Kidney (tissue), 14 donors: ENCODE results near the gene SNAP23. TPM values are rescaled to one million over a fixed set of nuclear protein-coding genes. Genes with fewer than 3 reads are reported as not detected.

ENCODE experiments used
- DNase-seq, 5 donors: peaks; one replicate each; pipeline ENCODE4 v3.0.0-alpha.2; 2013 to 2020
- FAIRE-seq: peaks from 2 replicates; lab custom pipeline; 2012; peaks lifted over from hg19 to GRCh38; lab: Jason Lieb, UNC
- H3K27ac ChIP-seq, 2 donors: one replicate each; pipeline ENCODE4 v1.7.0; 2013; ENCODE audit warnings: low read depth in 2 of 2, low read length in 2 of 2, inconsistent platforms in 1 of 2
- H3K27me3 ChIP-seq: one replicate; pipeline ENCODE4 v1.7.1; 2013; ENCODE audit warnings: low read length, inconsistent platforms; ENCODE audit not compliant: control insufficient read depth, insufficient read depth
- H3K36me3 ChIP-seq, 3 donors: one replicate each; pipeline versions ENCODE4 v1.7.0 to v1.7.1; 2013; ENCODE audit warnings: low read length in 3 of 3, control low read depth in 1 of 3, inconsistent platforms in 1 of 3; ENCODE audit not compliant: insufficient read depth in 3 of 3, control insufficient read depth in 2 of 3
- H3K4me1 ChIP-seq, 3 donors: one replicate each; pipeline versions ENCODE4 v1.7.0 to v1.7.1; 2013; ENCODE audit warnings: low read length in 3 of 3, inconsistent platforms in 1 of 3, low read depth in 1 of 3; ENCODE audit not compliant: control insufficient read depth in 2 of 3, insufficient read depth in 2 of 3
- H3K4me3 ChIP-seq, 3 donors: one replicate each; pipeline versions ENCODE4 v1.7.0 to v1.8.1; 2013; ENCODE audit warnings: low read length in 3 of 3, control low read depth in 1 of 3, inconsistent platforms in 1 of 3
- H3K9ac ChIP-seq, 3 donors: one replicate each; pipeline versions ENCODE4 v1.7.0 to v1.7.1; 2013; ENCODE audit warnings: low read length in 3 of 3, control low read depth in 1 of 3, inconsistent platforms in 1 of 3
- H3K9me3 ChIP-seq, 3 donors: one replicate each; pipeline versions ENCODE4 v1.7.0 to v1.7.1; 2013; ENCODE audit warnings: low read length in 3 of 3, control low read depth in 1 of 3, inconsistent platforms in 1 of 3; ENCODE audit not compliant: control insufficient read depth in 2 of 3, insufficient read depth in 1 of 3
- CTCF ChIP-seq: IDR thresholded peaks from 3 replicates; pipeline ENCODE4 v1.5.1; 2012; ENCODE audit warnings: mild to moderate bottlenecking, moderate library complexity, borderline replicate concordance; ENCODE audit not compliant: insufficient read depth; ENCODE audit errors: extremely low read depth
- intact Hi-C: fragments of 100-400 bp; cut with DNase I; formaldehyde crosslinking; loops from one replicate; pipeline ENCODE4 v1.11.1; 2022
- polyA plus RNA-seq: library from polyadenylated mRNA; stranded (reverse); fragments of 350-450 nt; fragmentation: Illumina TruSeq; extraction: RNeasy Lipid Tissue Mini Kit (QIAGEN cat#74804); gene quantifications from one replicate; pipeline ENCODE4 v1.2.3, GENCODE V29; 2014; ENCODE audit warnings: low read depth, low replicate concordance; ENCODE audit not compliant: insufficient read depth
- total RNA-seq: library from RNA; stranded (reverse); fragmentation: NEBNext Ultra II Directional; extraction: Animal tissue kit (Norgen Biotek cat#: 25700); gene quantifications from one replicate; pipeline ENCODE4 v1.2.1, GENCODE V29; 2021
- donor health status: control.
- donor health status: control.
- donor health status: control.
- donor health status: control.
- donor health status: control.
- donor health status: DM: yes; HTN: yes; CAD: no.
- donor health status: Normal renal cell carcinoma (clear cell type).

SNAP23 gene
- total and polyA plus RNA-seq, 2 donors from 2014 or later: 34.1 to 55.0 TPM

GRCh38 chr15:42547918-42548248, 52.4 kb downstream of the SNAP23 start:
- intact Hi-C loops: no loop called here
- Histone ChIP-seq H3K27me3 (no peaks in the 10 kb centered on the region), H3K27ac (peak overlapping the region; percentile 76 to 77), H3K4me3 (peak overlapping the region; percentile 89 to 100 (median 99)), H3K36me3 (peaks cover 0 to 10% (median 4%) of the 10 kb centered on the region in 3 donors), H3K9ac (peak overlapping the region; percentile 94 to 100 (median 97)), H3K4me1 (peaks cover 0 to 8% (median 8%) of the 10 kb centered on the region in 3 donors), H3K9me3 (no peaks in the 10 kb centered on the region)
- DNase-seq: no peak
- FAIRE-seq: no peak
- no peak for TF ChIP-seq CTCF

GRCh38 chr15:42548249-42549031, 53.0 kb downstream of the SNAP23 start, which contains the start of the genes HAUS2 and LRRC57:
HAUS2 (plus strand) TSS chr15:42548838; CDS start chr15:42548873, 35 bp downstream.
LRRC57 (minus strand) TSS chr15:42548793; CDS start chr15:42548434, 359 bp downstream.
- H3K27me3 ChIP-seq: no peaks in the 10 kb centered on the region
- peak; percentile 15 for TF ChIP-seq CTCF
- H3K9ac ChIP-seq: peak within 1 kb of the TSS; percentile 94 to 100 (median 97)
- peaks cover 0 to 7% (median 4%) of the 10 kb centered on the region in 3 donors for H3K36me3 ChIP-seq
- FAIRE-seq: no peak
- peak; percentile 91 to 95 (median 94) for DNase-seq
- peaks cover 0 to 8% (median 8%) of the 10 kb centered on the region in 3 donors for H3K4me1 ChIP-seq
- no peaks in the 10 kb centered on the region for H3K9me3 ChIP-seq
- intact Hi-C loops: no loop called here
- H3K4me3 ChIP-seq: peak within 1 kb of the TSS; percentile 89 to 100 (median 99)
- H3K27ac ChIP-seq: peak within 1 kb of the TSS; percentile 76 to 77

- Histone ChIP-seq H3K4me1 (peaks cover 0 to 8% (median 8%) of the 10 kb centered on the region in 3 donors), H3K9ac (peak overlapping the region; percentile 94 to 100 (median 97)), H3K27ac (peak overlapping the region; percentile 76 to 77), H3K27me3 (no peaks in the 10 kb centered on the region), H3K9me3 (no peaks in the 10 kb centered on the region), H3K4me3 (peak overlapping the region; percentile 89 to 100 (median 99)), H3K36me3 (peaks cover 0 to 4% (median 1%) of the 10 kb centered on the region in 3 donors)
- FAIRE-seq (no peak), DNase-seq (peak in 1 of 5 donors; percentile 70)
- no peak for TF ChIP-seq CTCF
- intact Hi-C loops: no loop called here
These were observed 53.6 kb downstream of the SNAP23 start for GRCh38 chr15:42549032-42549491.
